Suprapubic skin (tissue), 3 donors: ENCODE data around the gene ARHGEF35.
"Not testable (repeated sequence)": the region's sequence is repeated elsewhere in the genome, so short reads cannot be mapped to it uniquely, and the experiment has no call there.

ENCODE experiments used
- CTCF ChIP-seq, 2 donors: fragments of 200-600 bp in 1 of 2; fragments of 450-650 bp in 1 of 2; sonication (generic) in 1 of 2; IDR thresholded peaks; one replicate each; pipeline ENCODE4 v1.5.1; 2016 to 2019; ENCODE audit warnings: antibody characterized with exemption in 2 of 2, mild to moderate bottlenecking in 1 of 2, moderate library complexity in 1 of 2
- POLR2A ChIP-seq, 2 donors: fragments of 450-650 bp; IDR thresholded peaks; one replicate each; pipeline ENCODE4 v1.6.1; 2017; ENCODE audit warnings: antibody characterized with exemption in 2 of 2, mild to moderate bottlenecking in 2 of 2, moderate library complexity in 2 of 2

GRCh38 chr7:144226866-144227265, 31.2 kb upstream of the ARHGEF35 start:
- not testable (repeated sequence) for TF ChIP-seq CTCF, POLR2A (IDR thresholded peaks at IDR 0.05)
